OCI-LY7 (cell line): ENCODE data around the gene BZW2.

Experiments used
- CTCF ChIP-seq: fragments of 200-600 bp; sonication (generic); conservative IDR thresholded peaks from 2 replicates; pipeline ENCODE4 v1.5.1; 2014; ENCODE audit warnings: mild to moderate bottlenecking, antibody characterized with exemption, low read length, moderate library complexity, mixed read lengths
- EZH2phosphoT487 ChIP-seq: fragments of 200-600 bp; sonication (generic); IDR thresholded peaks from 2 replicates; pipeline ENCODE4 v1.6.1; 2018; ENCODE audit warnings: low read depth, borderline replicate concordance, mild to moderate bottlenecking, mixed run types, antibody characterized with exemption, low read length, moderate library complexity, mixed read lengths

DNA sequence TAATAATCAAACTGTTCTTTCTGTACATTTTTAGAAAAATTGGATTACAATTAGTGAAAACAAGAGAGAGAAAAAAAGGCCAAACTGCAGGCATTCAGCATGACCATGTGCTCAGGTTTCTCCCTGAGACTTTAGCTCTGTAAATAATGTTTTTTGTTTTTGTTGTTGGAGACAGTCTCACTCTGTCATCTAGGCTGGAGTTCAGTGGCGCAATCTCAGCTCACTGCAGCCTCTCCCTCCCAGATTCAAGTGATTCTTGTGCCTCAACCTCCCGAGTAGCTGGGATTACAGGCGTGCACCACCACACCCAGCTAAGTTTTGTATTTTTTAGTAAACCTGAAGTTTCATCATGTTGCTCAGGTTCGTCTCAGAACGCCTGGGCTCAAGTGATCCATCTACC is 23.0 kb downstream of the BZW2 start:
- TF ChIP-seq CTCF = no peak
- TF ChIP-seq EZH2phosphoT487 = no peak
